OCI-LY1 (cell line): ENCODE measurements around the gene LHFPL4.
"Not testable (repeated sequence)": the region's sequence is repeated elsewhere in the genome, so short reads cannot be mapped to it uniquely, and the experiment has no call there.

Experiments
- H2AFZ ChIP-seq: fragments of 200-600 bp; sonication (generic), shearing (Covaris generic); 2 replicates; pipeline ENCODE4 v1.6.0; 2014; ENCODE audit warnings: antibody characterized with exemption, mild to moderate bottlenecking, low read length
- H3F3A ChIP-seq: fragments of 200-600 bp; sonication (generic), shearing (Covaris generic); 2 replicates; pipeline ENCODE4 v1.6.0; 2014; ENCODE audit warnings: mild to moderate bottlenecking, antibody characterized with exemption, low read length, moderate library complexity; ENCODE audit not compliant: insufficient read depth
- H3K27ac ChIP-seq: fragments of 200-600 bp; sonication (generic); 2 replicates; pipeline ENCODE4 v1.5.1; 2014; ENCODE audit warnings: low read length, mixed run types, mild to moderate bottlenecking, low read depth; ENCODE audit not compliant: poor library complexity, severe bottlenecking
- H3K27me3 ChIP-seq: fragments of 200-600 bp; sonication (generic); 2 replicates; pipeline ENCODE4 v1.6.0; 2014; ENCODE audit warnings: antibody characterized with exemption, mild to moderate bottlenecking, low read length, moderate library complexity; ENCODE audit not compliant: insufficient read depth
- H3K36me3 ChIP-seq: fragments of 200-600 bp; sonication (generic); 2 replicates; pipeline ENCODE4 v1.6.1; 2014; ENCODE audit warnings: mild to moderate bottlenecking, antibody characterized with exemption, low read length, moderate library complexity, mixed read lengths; ENCODE audit not compliant: insufficient read depth
- H3K4me1 ChIP-seq: fragments of 200-600 bp; sonication (generic); 2 replicates; pipeline ENCODE4 v1.5.1; 2014; ENCODE audit warnings: mild to moderate bottlenecking, low read length, moderate library complexity; ENCODE audit not compliant: insufficient read depth, severe bottlenecking
- H3K4me2 ChIP-seq: fragments of 200-600 bp; sonication (generic), shearing (Covaris generic); 2 replicates; pipeline ENCODE4 v1.6.1; 2014; ENCODE audit warnings: low read length
- H3K4me3 ChIP-seq: fragments of 200-600 bp; sonication (generic); 2 replicates; pipeline ENCODE4 v1.5.1; 2014; ENCODE audit warnings: low read length, low read depth, mild to moderate bottlenecking, mixed read lengths; ENCODE audit not compliant: poor library complexity, severe bottlenecking
- H3K79me2 ChIP-seq: fragments of 200-600 bp; shearing (Covaris generic); 2 replicates; pipeline ENCODE4 v1.6.1; 2016; ENCODE audit warnings: mixed run types, low read length, mixed read lengths; ENCODE audit not compliant: insufficient read depth
- H3K9ac ChIP-seq: fragments of 200-600 bp; sonication (generic), shearing (Covaris generic); 2 replicates; pipeline ENCODE4 v1.6.1; 2014; ENCODE audit warnings: mild to moderate bottlenecking, low read length, mixed read lengths
- H3K9me2 ChIP-seq: fragments of 200-600 bp; sonication (generic), shearing (Covaris generic); 2 replicates; pipeline ENCODE4 v1.6.1; 2014; ENCODE audit warnings: low read depth, mild to moderate bottlenecking, low read length, mixed read lengths
- H3K9me3 ChIP-seq: fragments of 200-600 bp; shearing (Covaris generic); 2 replicates; pipeline ENCODE4 v1.6.1; 2014; ENCODE audit warnings: low read length, mixed read lengths
- H4K20me1 ChIP-seq: fragments of 200-600 bp; sonication (generic), shearing (Covaris generic); 2 replicates; pipeline ENCODE4 v1.6.0; 2016; ENCODE audit warnings: mild to moderate bottlenecking, low read length; ENCODE audit not compliant: insufficient read depth
- EZH2 ChIP-seq: fragments of 200-600 bp; sonication (generic), shearing (Covaris generic); IDR thresholded peaks from 2 replicates; pipeline ENCODE4 v1.8.0; 2017; ENCODE audit warnings: borderline replicate concordance, mixed run types, mild to moderate bottlenecking, antibody characterized with exemption, low read length, moderate library complexity, mixed read lengths
- TF ChIP-seq, protein P1 (sequence below): fragments of 200-600 bp; sonication (generic), shearing (Covaris generic); IDR thresholded peaks from 2 replicates; pipeline ENCODE4 v1.5.1; 2017; ENCODE audit warnings: mild to moderate bottlenecking, antibody characterized with exemption, low read length, moderate library complexity, mixed read lengths

The LHFPL4 gene

DNA sequence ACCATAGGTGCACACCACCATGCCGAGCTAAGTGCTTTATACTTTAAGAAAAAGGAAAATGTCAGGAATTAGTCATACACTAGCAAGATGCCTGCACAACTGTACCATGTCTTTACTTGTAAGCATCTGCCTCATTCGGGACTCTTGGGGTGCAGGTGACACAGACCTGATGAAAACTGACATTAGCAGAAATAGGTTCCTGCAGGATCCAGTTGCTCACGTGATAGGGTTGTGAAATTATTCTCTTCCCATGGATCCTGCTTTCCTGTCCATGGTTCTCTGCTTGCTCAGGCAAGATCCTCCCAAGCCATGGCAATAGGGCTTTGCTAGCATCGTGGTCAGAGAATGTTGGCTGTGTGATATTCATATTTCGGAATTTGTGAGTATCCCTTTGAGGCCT is 10.2 kb upstream of the LHFPL4 start:
- no peak overlapping the region for H3K27ac ChIP-seq
- no peaks in the 10 kb centered on the region for H3K27me3 ChIP-seq
- no peaks in the 10 kb centered on the region for H3K79me2 ChIP-seq
- H3K4me2 ChIP-seq: no peak overlapping the region
- H3F3A ChIP-seq: no peaks in the 10 kb centered on the region
- no peak overlapping the region for H2AFZ ChIP-seq
- H3K4me3 ChIP-seq: no peak overlapping the region
- TF ChIP-seq, protein P1, sequence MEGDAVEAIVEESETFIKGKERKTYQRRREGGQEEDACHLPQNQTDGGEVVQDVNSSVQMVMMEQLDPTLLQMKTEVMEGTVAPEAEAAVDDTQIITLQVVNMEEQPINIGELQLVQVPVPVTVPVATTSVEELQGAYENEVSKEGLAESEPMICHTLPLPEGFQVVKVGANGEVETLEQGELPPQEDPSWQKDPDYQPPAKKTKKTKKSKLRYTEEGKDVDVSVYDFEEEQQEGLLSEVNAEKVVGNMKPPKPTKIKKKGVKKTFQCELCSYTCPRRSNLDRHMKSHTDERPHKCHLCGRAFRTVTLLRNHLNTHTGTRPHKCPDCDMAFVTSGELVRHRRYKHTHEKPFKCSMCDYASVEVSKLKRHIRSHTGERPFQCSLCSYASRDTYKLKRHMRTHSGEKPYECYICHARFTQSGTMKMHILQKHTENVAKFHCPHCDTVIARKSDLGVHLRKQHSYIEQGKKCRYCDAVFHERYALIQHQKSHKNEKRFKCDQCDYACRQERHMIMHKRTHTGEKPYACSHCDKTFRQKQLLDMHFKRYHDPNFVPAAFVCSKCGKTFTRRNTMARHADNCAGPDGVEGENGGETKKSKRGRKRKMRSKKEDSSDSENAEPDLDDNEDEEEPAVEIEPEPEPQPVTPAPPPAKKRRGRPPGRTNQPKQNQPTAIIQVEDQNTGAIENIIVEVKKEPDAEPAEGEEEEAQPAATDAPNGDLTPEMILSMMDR: no peak
- no peak for TF ChIP-seq EZH2
- H3K4me1 ChIP-seq: no peaks in the 10 kb centered on the region
- H4K20me1 ChIP-seq: no peaks in the 10 kb centered on the region
- no peaks in the 10 kb centered on the region for H3K9me2 ChIP-seq
- no peaks in the 10 kb centered on the region for H3K9me3 ChIP-seq
- H3K36me3 ChIP-seq: no peaks in the 10 kb centered on the region; the same call in 1 of the 2 replicates
- H3K9ac ChIP-seq: no peak overlapping the region

DNA sequence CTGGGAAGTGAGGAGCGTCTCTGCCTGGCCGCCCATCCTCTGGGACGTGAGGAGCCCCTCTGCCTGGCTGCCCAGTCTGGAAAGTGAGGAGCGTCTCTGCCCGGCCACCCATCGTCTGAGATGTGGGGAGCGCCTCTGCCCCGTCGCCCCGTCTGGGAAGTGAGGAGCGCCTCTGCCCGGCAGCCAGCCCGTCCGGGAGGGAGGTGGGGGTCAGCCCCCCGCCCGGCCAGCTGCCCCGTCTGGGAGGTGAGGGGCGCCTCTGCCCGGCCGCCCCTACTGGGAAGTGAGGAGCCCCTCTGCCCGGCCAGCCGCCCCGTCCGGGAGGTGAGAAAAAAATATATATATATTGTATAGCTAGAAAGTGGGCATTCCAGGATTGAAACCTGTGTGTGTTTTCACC is 6.4 kb upstream of the LHFPL4 start:
- H3K4me3 ChIP-seq, H4K20me1 ChIP-seq, H3K79me2 ChIP-seq, H3K9me2 ChIP-seq, H3K4me1 ChIP-seq, H3K27ac ChIP-seq, H3F3A ChIP-seq, H3K36me3 ChIP-seq, H3K9me3 ChIP-seq, H3K4me2 ChIP-seq, H3K27me3 ChIP-seq, H3K9ac ChIP-seq, H2AFZ ChIP-seq: not testable (repeated sequence)

DNA sequence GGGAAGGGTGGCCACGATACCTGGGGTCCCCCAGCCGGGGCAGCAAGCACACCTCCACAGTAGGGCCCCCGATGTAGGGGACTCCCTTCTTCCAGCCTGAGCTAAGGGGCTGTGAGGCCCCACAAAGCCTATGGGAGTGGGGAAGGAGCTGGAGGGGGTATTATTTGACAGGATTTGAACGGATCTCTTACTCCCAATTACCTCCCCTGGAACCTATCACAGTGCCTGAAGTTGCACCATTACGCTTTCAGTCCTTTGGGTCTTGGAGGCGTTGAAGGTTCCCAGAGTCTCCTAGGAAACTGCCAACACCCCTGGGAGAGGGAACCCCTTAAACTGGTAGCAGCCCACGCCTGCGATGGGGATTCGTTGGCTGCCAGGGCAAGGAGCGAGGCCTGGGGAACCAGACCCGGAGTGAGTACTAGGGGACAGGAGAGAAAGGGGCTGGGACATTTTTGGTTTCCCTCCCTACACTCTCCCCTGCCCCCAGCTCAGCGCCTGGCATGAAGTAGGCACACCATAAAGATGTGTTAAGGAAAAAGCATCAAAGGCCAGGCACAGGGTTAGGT is 409 bp upstream of the LHFPL4 start:
- Histone ChIP-seq H3K27me3 (no peaks in the 10 kb centered on the region), H3K4me1 (no peaks in the 10 kb centered on the region), H3K4me3 (no peak overlapping the region), H3F3A (no peaks in the 10 kb centered on the region), H3K9me3 (no peaks in the 10 kb centered on the region), H3K4me2 (no peak overlapping the region), H3K36me3 (no peaks in the 10 kb centered on the region), H3K9me2 (no peaks in the 10 kb centered on the region), H2AFZ (no peak overlapping the region), H3K27ac (no peak overlapping the region), H3K9ac (no peak overlapping the region), H4K20me1 (no peaks in the 10 kb centered on the region), H3K79me2 (no peaks in the 10 kb centered on the region)
- TF ChIP-seq, protein P1: no peak
- no peak for TF ChIP-seq EZH2

DNA sequence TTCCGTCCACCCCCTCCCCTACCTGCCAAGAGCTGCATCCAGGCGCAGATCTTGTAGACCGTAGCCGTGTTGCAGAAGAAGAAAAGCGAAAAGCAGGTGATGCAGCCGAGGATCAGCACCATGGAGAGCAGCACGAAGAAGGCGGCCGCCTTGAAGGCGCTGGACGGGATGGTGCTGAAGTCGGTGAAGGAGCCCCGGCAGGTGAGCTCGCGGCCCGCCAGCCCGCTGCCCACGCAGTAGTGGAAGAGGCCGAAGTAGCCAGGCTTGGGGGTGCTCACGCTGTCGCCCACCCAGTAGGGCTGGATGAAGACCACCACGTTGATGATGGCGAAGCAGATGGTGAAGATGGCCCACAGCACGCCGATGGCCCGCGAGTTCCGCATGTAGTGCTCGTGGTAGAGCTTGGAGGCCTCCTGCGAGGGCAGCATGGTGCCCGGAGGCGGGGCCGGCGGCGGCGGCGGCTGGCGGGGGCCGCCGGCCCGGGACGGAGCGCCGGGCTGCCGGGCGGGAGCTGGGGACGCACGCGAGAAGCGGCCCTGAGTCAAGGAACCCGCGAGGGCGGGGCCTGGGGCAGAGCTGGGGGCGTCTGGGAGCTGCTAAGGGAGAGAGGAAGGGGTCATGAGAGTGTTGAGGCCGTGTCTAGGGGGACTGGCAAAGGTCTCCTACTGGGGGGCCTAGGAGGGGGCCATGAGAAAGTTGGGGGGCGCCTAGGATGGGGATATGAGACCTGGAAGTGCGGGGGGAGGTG is 1.2 kb downstream of the LHFPL4 start:
- no peaks in the 10 kb centered on the region for H3K36me3 ChIP-seq
- H3K9me3 ChIP-seq: no peaks in the 10 kb centered on the region
- H3F3A ChIP-seq: no peaks in the 10 kb centered on the region
- TF ChIP-seq, protein P1: no peak
- no peak for TF ChIP-seq EZH2
- H3K4me1 ChIP-seq: no peaks in the 10 kb centered on the region
- no peak overlapping the region for H3K4me2 ChIP-seq
- H3K4me3 ChIP-seq: no peak overlapping the region
- no peak overlapping the region for H3K27ac ChIP-seq
- no peaks in the 10 kb centered on the region for H4K20me1 ChIP-seq
- no peak overlapping the region for H2AFZ ChIP-seq
- no peak overlapping the region for H3K9ac ChIP-seq
- no peaks in the 10 kb centered on the region; the same call in 1 of the 2 replicates for H3K27me3 ChIP-seq
- H3K9me2 ChIP-seq: no peaks in the 10 kb centered on the region
- no peaks in the 10 kb centered on the region for H3K79me2 ChIP-seq
